Prostate gland (tissue), 2 donors: ENCODE results near the gene CCT2. TPM values are rescaled to one million over a fixed set of nuclear protein-coding genes. Genes with fewer than 3 reads are reported as not detected.

ENCODE experiments used
- DNase-seq: peaks from one replicate; pipeline ENCODE4 v3.0.0-alpha.2; 2019; ENCODE audit warnings: low spot score
- H3K27ac ChIP-seq, 2 donors: fragments of 200-600 bp; sonication (generic); 2 replicates each; pipeline ENCODE4 v1.5.1; 2017 to 2019
- H3K27me3 ChIP-seq: fragments of 200-600 bp; sonication (generic); replicated peaks from 2 replicates; pipeline ENCODE4 v1.5.1; 2019; ENCODE audit not compliant: insufficient read depth
- H3K36me3 ChIP-seq, 2 donors: fragments of 200-600 bp; sonication (generic); 1 replicate in 1 of 2; 2 replicates in 1 of 2; pipeline versions ENCODE4 v1.5.1 to v1.8.1; 2017 to 2019
- H3K4me1 ChIP-seq: fragments of 200-600 bp; sonication (generic); replicated peaks from 2 replicates; pipeline ENCODE4 v1.5.1; 2019
- H3K4me3 ChIP-seq, 2 donors: fragments of 200-600 bp; sonication (generic); 2 replicates each; pipeline ENCODE4 v1.5.1; 2017 to 2019
- H3K9me3 ChIP-seq: fragments of 200-600 bp; sonication (generic); 2 replicates; pipeline ENCODE4 v1.5.1; 2017
- CTCF ChIP-seq, 4 experiments: fragments of 200-600 bp in 2 of 4; fragments of 450-650 bp in 2 of 4; sonication (generic) in 2 of 4; IDR thresholded peaks; 1 replicate in 3 of 4; 2 replicates in 1 of 4; pipeline ENCODE4 v1.5.1; 2016 to 2019; ENCODE audit warnings: antibody characterized with exemption in 4 of 4, mild to moderate bottlenecking in 2 of 4, moderate library complexity in 2 of 4
- POLR2A ChIP-seq: fragments of 450-650 bp; IDR thresholded peaks from one replicate; pipeline ENCODE4 v1.6.1; 2016; ENCODE audit warnings: antibody characterized with exemption, mild to moderate bottlenecking
- POLR2AphosphoS5 ChIP-seq: sonication (generic); formaldehyde crosslinking; IDR thresholded peaks from one replicate; pipeline ENCODE4 v1.6.1; 2017; ENCODE audit warnings: antibody characterized with exemption
- WGBS: methylation state at CpG from one replicate; pipeline ENCODE4 v1.1.5; 2018; 5-methylcytosine and 5-hydroxymethylcytosine counted together
- intact Hi-C: fragments of 100-400 bp; cut with DNase I; formaldehyde crosslinking; loops from one replicate; pipeline ENCODE4 v1.14.2; 2022
- total RNA-seq, 2 donors: library from RNA; depleted of rRNA; stranded (reverse); fragments of >200 nt; gene quantifications; one replicate each; pipeline ENCODE4 v1.1.0, GENCODE V29; 2016

CCT2 gene
- total RNA-seq, 2 donors from 2014 or later, result 86.7 to 116 TPM

GRCh38 chr12:69620077-69620476 lies 34.8 kb downstream of the CCT2 start:
- 82% methylated on average over 4 of the region's 4 CpGs for WGBS
- intact Hi-C loops, result no loop called here

DNA sequence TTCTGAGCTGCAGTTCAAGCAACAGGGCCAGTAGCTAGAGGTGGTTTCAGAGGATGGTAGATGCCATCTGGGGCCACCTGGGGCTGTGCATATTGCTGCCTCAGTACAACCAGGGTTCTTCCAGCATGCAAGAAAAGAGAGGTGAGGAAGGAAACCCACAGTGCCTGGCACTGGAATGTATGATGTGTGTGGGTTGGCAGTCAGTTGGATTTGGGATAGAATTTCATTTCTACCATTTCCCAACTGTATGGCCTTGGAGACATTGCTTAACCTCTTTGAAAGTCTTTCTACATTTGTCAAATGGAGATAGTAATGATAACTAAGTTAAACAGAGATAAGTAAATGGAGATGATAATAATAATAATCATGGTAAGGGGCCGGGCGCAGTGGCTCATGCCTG lies 35.7 kb downstream of the CCT2 start:
- Histone ChIP-seq H3K36me3 (no peaks in the 10 kb centered on the region), H3K27ac (no peak overlapping the region), H3K4me3 (no peak overlapping the region), H3K27me3 (no peaks in the 10 kb centered on the region), H3K4me1 (no peaks in the 10 kb centered on the region), H3K9me3 (no peaks in the 10 kb centered on the region)
- 86% methylated on average over 2 of the region's 2 CpGs for WGBS
- intact Hi-C loops, result no loop called here
- no peak for DNase-seq
- TF ChIP-seq CTCF (IDR thresholded peaks at IDR 0.05) (no peak), POLR2AphosphoS5 (no peak), POLR2A (no peak)

More at GRCh38 chr12:69620077-69620476, 34.8 kb downstream of the CCT2 start:
- H3K4me1 ChIP-seq, result no peaks in the 10 kb centered on the region
- no peak overlapping the region for H3K27ac ChIP-seq
- no peaks in the 10 kb centered on the region for H3K36me3 ChIP-seq
- no peaks in the 10 kb centered on the region for H3K27me3 ChIP-seq
- H3K4me3 ChIP-seq, result no peak overlapping the region
- H3K9me3 ChIP-seq, result no peaks in the 10 kb centered on the region
- no peak for TF ChIP-seq POLR2AphosphoS5
- TF ChIP-seq CTCF (IDR thresholded peaks at IDR 0.05), result no peak
- TF ChIP-seq POLR2A, result no peak
- no peak for DNase-seq

- Histone ChIP-seq H3K4me1 (no peaks in the 10 kb centered on the region), H3K4me3 (no peak overlapping the region), H3K9me3 (no peaks in the 10 kb centered on the region), H3K27ac (no peak overlapping the region), H3K27me3 (no peaks in the 10 kb centered on the region), H3K36me3 (no peaks in the 10 kb centered on the region)
- DNase-seq, result no peak
- WGBS, result 65% methylated on average over 2 of the region's 2 CpGs
- intact Hi-C loops, result no loop called here
- TF ChIP-seq CTCF (IDR thresholded peaks at IDR 0.05), result no peak
- no peak for TF ChIP-seq POLR2A
- TF ChIP-seq POLR2AphosphoS5, result no peak
Observed at GRCh38 chr12:69621551-69621950, 36.3 kb downstream of the CCT2 start.

DNA sequence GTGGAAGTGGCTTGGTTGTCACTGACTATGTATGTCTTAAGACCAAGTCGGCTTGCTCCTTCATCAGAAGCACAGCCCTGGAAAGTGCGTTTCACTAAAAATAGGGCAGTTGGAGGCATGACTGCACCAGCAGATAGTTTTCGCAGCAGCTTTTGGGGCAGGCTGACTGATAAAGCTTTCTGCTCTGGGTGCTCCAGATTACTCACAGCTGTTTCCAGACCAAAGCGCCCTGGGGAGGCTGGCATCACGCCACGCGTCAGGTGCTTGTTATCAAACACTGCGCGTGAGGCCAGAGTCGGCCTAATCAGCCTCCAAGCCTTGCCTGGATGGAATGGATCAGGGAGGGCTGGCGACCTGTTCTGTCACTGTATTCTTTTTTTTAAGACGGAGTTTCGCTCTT lies 38.7 kb downstream of the CCT2 start:
- H3K9me3 ChIP-seq, result no peaks in the 10 kb centered on the region
- no peak for DNase-seq
- H3K4me3 ChIP-seq, result no peak overlapping the region
- TF ChIP-seq CTCF (IDR thresholded peaks at IDR 0.05), result no peak
- TF ChIP-seq POLR2AphosphoS5, result no peak
- TF ChIP-seq POLR2A, result no peak
- 82% methylated on average over 13 of the region's 13 CpGs for WGBS
- intact Hi-C loops, result no loop called here
- no peaks in the 10 kb centered on the region for H3K4me1 ChIP-seq
- no peak overlapping the region for H3K27ac ChIP-seq
- no peaks in the 10 kb centered on the region for H3K27me3 ChIP-seq
- no peaks in the 10 kb centered on the region for H3K36me3 ChIP-seq

DNA sequence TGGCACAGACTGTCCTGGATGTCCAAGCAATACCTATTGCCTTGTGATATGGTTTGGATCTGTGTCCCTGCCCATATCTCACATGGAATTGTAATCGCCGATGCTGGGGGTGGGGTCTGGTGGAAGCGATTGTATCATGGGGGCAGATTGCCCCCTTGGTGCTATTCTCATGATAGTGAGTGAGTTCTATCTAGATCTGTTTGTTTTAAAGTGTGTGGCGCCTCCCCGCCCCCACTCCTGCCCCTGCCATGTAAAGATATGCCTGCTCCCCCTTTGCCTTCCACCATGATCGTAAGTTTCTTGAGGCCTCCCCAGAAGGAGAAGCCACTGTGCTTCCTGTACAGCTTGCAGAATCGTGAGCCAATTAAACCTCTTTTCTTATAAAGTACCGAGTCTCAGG lies 42.2 kb downstream of the CCT2 start:
- TF ChIP-seq POLR2AphosphoS5 (no peak), POLR2A (no peak), CTCF (IDR thresholded peaks at IDR 0.05) (no peak)
- no peaks in the 10 kb centered on the region for H3K4me1 ChIP-seq
- intact Hi-C loops, result no loop called here
- no peaks in the 10 kb centered on the region for H3K9me3 ChIP-seq
- no peak for DNase-seq
- H3K27me3 ChIP-seq, result no peaks in the 10 kb centered on the region
- WGBS, result 72% methylated on average over 8 of the region's 8 CpGs
- no peak overlapping the region for H3K4me3 ChIP-seq
- no peaks in the 10 kb centered on the region for H3K36me3 ChIP-seq
- H3K27ac ChIP-seq, result no peak overlapping the region
